WTC11 (cell line): ENCODE measurements around the gene SMAD6. TPM values are rescaled to one million over a fixed set of nuclear protein-coding genes. Genes with fewer than 3 reads are reported as not detected.
A peak's percentile ranks its signal among the peaks of the same experiment; 100 is the strongest.

Experiments used
- ATAC-seq: fragments of 200-7000 bp; cut with Tn5 transposase; 2 replicates; pipeline ENCODE4 v1.10.0; 2021; ENCODE audit warnings: mild to moderate bottlenecking, moderate library complexity
- CTCF ChIA-PET: fragments of 300-600 bp; sonication (Branson Sonifier 250); formaldehyde crosslinking; loops from one replicate; lab custom pipeline; 2021; ENCODE audit warnings: antibody characterized with exemption; lab: Charles Lee
- POLR2A ChIA-PET: fragments of 350-600 bp; sonication (Branson Sonifier 250); formaldehyde crosslinking; loops from one replicate; lab custom pipeline; 2021; ENCODE audit warnings: antibody characterized with exemption; lab: Charles Lee
- DNase-seq: peaks from one replicate; pipeline ENCODE4 v3.0.0; 2021; ENCODE audit warnings: low spot score
- H3K27ac Mint-ChIP-seq: 2 replicates; pipeline ENCODE4 v1.8.0; 2021; ENCODE audit warnings: mixed read lengths
- H3K27me3 Mint-ChIP-seq: 2 replicates; pipeline ENCODE4 v1.8.0; 2021; ENCODE audit warnings: low read depth, mild to moderate bottlenecking, moderate library complexity, mixed read lengths
- H3K36me3 Mint-ChIP-seq: 2 replicates; pipeline ENCODE4 v1.8.0; 2021; ENCODE audit warnings: mixed read lengths
- H3K4me1 Mint-ChIP-seq: 2 replicates; pipeline ENCODE4 v1.8.0; 2022; ENCODE audit warnings: mixed read lengths
- H3K4me3 Mint-ChIP-seq: 2 replicates; pipeline ENCODE4 v1.8.0; 2021; ENCODE audit warnings: mild to moderate bottlenecking, moderate library complexity, mixed read lengths
- H3K9me3 Mint-ChIP-seq: 2 replicates; pipeline ENCODE4 v1.8.0; 2021; ENCODE audit warnings: mixed read lengths
- CREM ChIP-seq: sonication (generic); formaldehyde crosslinking; IDR thresholded peaks from 2 replicates; pipeline ENCODE4 v1.8.1; 2022; ENCODE audit warnings: mild to moderate bottlenecking, missing genetic modification reagents, moderate library complexity
- FOXJ3 ChIP-seq: sonication (generic); formaldehyde crosslinking; IDR thresholded peaks from 2 replicates; pipeline ENCODE4 v1.9.0; 2021; ENCODE audit warnings: missing genetic modification reagents, mild to moderate bottlenecking, borderline replicate concordance
- FOXK1 ChIP-seq: sonication (generic); formaldehyde crosslinking; IDR thresholded peaks from 2 replicates; pipeline ENCODE4 v1.8.0; 2022; ENCODE audit warnings: mild to moderate bottlenecking, moderate library complexity, missing genetic modification reagents
- NFYB ChIP-seq: sonication (generic); formaldehyde crosslinking; conservative IDR thresholded peaks from 2 replicates; pipeline ENCODE4 v1.8.0; 2022; ENCODE audit warnings: low read depth, missing genetic modification reagents
- SOX15 ChIP-seq: fragments of 250-450 bp; sonication (Bioruptor Pico); IDR thresholded peaks from 2 replicates; pipeline ENCODE4 v1.9.0; 2021; ENCODE audit warnings: mild to moderate bottlenecking
- TCF7 ChIP-seq: sonication (generic); formaldehyde crosslinking; IDR thresholded peaks from 2 replicates; pipeline ENCODE4 v1.8.0; 2022; ENCODE audit warnings: mild to moderate bottlenecking, low read depth, missing genetic modification reagents, moderate library complexity
- ZNF219 ChIP-seq: sonication (generic); formaldehyde crosslinking; IDR thresholded peaks from 2 replicates; pipeline ENCODE4 v1.8.0; 2023; ENCODE audit warnings: missing genetic modification reagents, mild to moderate bottlenecking, borderline replicate concordance
- ZNF263 ChIP-seq: sonication (generic); formaldehyde crosslinking; IDR thresholded peaks from 2 replicates; pipeline ENCODE4 v1.8.1; 2022; ENCODE audit warnings: low read depth, mild to moderate bottlenecking, moderate library complexity, missing genetic modification reagents
- ZNF317 ChIP-seq: sonication (generic); formaldehyde crosslinking; IDR thresholded peaks from 2 replicates; pipeline ENCODE4 v1.8.1; 2023; ENCODE audit warnings: low read depth, mild to moderate bottlenecking, moderate library complexity, missing genetic modification reagents, borderline replicate concordance
- total RNA-seq: library from RNA; stranded (reverse); gene quantifications from 3 replicates; pipeline ENCODE4 v1.2.3, GENCODE V29; 2021
- TF ChIP-seq, protein P1 (sequence below): sonication (generic); formaldehyde crosslinking; IDR thresholded peaks from 2 replicates; pipeline ENCODE4 v1.8.1; 2023; ENCODE audit warnings: mild to moderate bottlenecking, moderate library complexity, missing genetic modification reagents
- TF ChIP-seq, protein P2 (sequence below): sonication (generic); formaldehyde crosslinking; IDR thresholded peaks from 2 replicates; pipeline ENCODE4 v1.8.1; 2022; ENCODE audit warnings: missing genetic modification reagents, borderline replicate concordance
- TF ChIP-seq, protein P3 (sequence below): fragments of 250-450 bp; sonication (Bioruptor Pico); IDR thresholded peaks from 2 replicates; pipeline ENCODE4 v1.9.0; 2021; ENCODE audit warnings: mild to moderate bottlenecking, borderline replicate concordance
- TF ChIP-seq, protein P4 (sequence below): sonication (generic); formaldehyde crosslinking; IDR thresholded peaks from 2 replicates; pipeline ENCODE4 v1.8.0; 2022; ENCODE audit warnings: mild to moderate bottlenecking, missing genetic modification reagents

The SMAD6 gene
- total RNA-seq, 1 experiment from 2014 or later = 13.9 TPM

DNA sequence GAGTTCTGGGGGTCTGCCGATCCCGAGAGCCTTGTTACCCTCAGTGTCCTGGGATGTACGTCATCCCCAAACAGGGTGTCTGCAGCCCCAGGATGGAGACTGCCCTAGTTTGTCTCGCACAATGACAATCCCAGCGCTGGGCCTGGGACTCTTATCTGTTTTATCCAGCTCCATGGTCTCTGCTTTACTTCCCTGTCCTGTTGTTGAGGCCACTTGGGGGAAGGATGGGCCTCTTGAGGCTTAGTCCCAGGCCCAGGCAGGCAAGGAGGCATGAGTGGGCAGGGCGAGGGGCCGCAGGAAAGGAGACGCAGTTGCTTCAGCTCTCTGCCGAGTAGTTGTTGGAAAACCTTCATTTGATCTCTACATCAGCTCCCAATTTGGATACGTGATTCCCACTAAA is 17.4 kb downstream of the SMAD6 start:
- H3K27me3 Mint-ChIP-seq = no peaks in the 10 kb centered on the region
- TF ChIP-seq SOX15 (no peak), ZNF263 (CRISPR knock-in tag) (no peak), FOXJ3 (CRISPR knock-in tag) (no peak), NFYB (CRISPR knock-in tag) (no peak), FOXK1 (CRISPR knock-in tag) (no peak), TCF7 (CRISPR knock-in tag) (no peak)
- TF ChIP-seq, protein P1, sequence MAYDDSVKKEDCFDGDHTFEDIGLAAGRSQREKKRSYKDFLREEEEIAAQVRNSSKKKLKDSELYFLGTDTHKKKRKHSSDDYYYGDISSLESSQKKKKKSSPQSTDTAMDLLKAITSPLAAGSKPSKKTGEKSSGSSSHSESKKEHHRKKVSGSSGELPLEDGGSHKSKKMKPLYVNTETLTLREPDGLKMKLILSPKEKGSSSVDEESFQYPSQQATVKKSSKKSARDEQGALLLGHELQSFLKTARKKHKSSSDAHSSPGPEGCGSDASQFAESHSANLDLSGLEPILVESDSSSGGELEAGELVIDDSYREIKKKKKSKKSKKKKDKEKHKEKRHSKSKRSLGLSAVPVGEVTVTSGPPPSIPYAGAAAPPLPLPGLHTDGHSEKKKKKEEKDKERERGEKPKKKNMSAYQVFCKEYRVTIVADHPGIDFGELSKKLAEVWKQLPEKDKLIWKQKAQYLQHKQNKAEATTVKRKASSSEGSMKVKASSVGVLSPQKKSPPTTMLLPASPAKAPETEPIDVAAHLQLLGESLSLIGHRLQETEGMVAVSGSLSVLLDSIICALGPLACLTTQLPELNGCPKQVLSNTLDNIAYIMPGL (CRISPR knock-in tag) = no peak
- TF ChIP-seq, protein P2, sequence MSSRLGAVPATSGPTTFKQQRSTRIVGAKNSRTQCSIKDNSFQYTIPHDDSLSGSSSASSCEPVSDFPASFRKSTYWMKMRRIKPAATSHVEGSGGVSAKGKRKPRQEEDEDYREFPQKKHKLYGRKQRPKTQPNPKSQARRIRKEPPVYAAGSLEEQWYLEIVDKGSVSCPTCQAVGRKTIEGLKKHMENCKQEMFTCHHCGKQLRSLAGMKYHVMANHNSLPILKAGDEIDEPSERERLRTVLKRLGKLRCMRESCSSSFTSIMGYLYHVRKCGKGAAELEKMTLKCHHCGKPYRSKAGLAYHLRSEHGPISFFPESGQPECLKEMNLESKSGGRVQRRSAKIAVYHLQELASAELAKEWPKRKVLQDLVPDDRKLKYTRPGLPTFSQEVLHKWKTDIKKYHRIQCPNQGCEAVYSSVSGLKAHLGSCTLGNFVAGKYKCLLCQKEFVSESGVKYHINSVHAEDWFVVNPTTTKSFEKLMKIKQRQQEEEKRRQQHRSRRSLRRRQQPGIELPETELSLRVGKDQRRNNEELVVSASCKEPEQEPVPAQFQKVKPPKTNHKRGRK (CRISPR knock-in tag) = no peak
- H3K9me3 Mint-ChIP-seq = no peaks in the 10 kb centered on the region
- ATAC-seq (no peak), DNase-seq (no peak)
- CTCF ChIA-PET = interaction anchor here (5.7 kb wide), 1 partner anchor 13 kb away, joined by 22 read pairs; no protein-coding TSS in a partner anchor
- H3K4me1 Mint-ChIP-seq = peaks cover 19% of the 10 kb centered on the region
- H3K27ac Mint-ChIP-seq = peak overlapping the region; percentile 46
- no peak overlapping the region for H3K4me3 Mint-ChIP-seq
- H3K36me3 Mint-ChIP-seq = peaks cover 13% of the 10 kb centered on the region
- POLR2A ChIA-PET = interaction anchor here (0.7 kb wide), 1 partner anchor 130 kb away, joined by 3 read pairs; no protein-coding TSS in a partner anchor

DNA sequence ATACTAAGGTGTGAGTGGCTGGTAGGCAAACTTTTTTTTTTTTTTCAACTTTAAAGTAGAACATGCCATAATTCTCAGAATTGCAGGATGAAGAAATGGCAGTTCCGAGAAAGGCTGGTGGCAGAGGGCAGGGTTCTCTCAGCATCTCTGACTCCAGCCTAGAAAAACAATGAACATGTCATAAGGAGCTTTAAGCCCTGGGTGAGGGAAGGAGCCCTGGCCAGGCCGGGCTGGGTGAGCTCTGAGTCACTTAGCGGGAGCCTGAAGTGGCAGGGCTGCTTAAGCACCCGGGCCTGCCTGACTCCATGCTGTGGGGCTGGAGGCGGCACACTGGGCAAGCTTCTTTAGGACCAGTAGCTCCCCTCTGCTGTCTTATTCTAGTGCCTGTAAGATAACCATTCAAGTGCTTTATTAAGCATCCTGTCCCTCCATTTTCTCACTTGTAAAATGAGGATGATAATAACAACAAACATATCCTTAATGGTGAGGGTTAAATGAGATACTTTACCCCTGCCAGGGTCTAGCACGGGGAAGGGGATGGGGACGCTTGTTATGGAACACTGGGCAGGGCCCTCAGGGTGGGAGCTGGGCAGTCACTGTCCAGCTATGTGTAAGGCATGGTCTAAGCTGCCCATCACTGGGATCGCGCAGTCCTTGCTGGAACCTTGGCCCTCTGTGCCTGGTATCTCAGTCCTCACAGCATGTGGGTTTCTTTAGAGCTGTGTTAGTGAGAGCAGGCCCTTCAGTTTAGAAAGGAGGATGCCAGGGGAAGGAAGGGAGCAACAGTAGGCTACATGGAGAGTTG is 18.4 kb downstream of the SMAD6 start:
- ChIA-PET POLR2A (interaction anchor here (0.7 kb wide), 1 partner anchor 129 kb away, joined by 3 read pairs; no protein-coding TSS in a partner anchor), CTCF (interaction anchor here (0.5 to 5.7 kb wide), 2 partner anchors 14 to 40 kb away, joined by 3 to 22 read pairs; no protein-coding TSS in a partner anchor)
- ATAC-seq (no peak), DNase-seq (no peak)
- Mint-ChIP-seq H3K4me1 (peaks cover 9% of the 10 kb centered on the region), H3K36me3 (peaks cover 13% of the 10 kb centered on the region), H3K27me3 (no peaks in the 10 kb centered on the region), H3K27ac (no peak overlapping the region), H3K9me3 (no peaks in the 10 kb centered on the region), H3K4me3 (no peak overlapping the region)
- TF ChIP-seq ZNF219 (CRISPR knock-in tag) (no peak), ZNF317 (CRISPR knock-in tag) (no peak), CREM (CRISPR knock-in tag) (no peak)
- TF ChIP-seq, protein P3, sequence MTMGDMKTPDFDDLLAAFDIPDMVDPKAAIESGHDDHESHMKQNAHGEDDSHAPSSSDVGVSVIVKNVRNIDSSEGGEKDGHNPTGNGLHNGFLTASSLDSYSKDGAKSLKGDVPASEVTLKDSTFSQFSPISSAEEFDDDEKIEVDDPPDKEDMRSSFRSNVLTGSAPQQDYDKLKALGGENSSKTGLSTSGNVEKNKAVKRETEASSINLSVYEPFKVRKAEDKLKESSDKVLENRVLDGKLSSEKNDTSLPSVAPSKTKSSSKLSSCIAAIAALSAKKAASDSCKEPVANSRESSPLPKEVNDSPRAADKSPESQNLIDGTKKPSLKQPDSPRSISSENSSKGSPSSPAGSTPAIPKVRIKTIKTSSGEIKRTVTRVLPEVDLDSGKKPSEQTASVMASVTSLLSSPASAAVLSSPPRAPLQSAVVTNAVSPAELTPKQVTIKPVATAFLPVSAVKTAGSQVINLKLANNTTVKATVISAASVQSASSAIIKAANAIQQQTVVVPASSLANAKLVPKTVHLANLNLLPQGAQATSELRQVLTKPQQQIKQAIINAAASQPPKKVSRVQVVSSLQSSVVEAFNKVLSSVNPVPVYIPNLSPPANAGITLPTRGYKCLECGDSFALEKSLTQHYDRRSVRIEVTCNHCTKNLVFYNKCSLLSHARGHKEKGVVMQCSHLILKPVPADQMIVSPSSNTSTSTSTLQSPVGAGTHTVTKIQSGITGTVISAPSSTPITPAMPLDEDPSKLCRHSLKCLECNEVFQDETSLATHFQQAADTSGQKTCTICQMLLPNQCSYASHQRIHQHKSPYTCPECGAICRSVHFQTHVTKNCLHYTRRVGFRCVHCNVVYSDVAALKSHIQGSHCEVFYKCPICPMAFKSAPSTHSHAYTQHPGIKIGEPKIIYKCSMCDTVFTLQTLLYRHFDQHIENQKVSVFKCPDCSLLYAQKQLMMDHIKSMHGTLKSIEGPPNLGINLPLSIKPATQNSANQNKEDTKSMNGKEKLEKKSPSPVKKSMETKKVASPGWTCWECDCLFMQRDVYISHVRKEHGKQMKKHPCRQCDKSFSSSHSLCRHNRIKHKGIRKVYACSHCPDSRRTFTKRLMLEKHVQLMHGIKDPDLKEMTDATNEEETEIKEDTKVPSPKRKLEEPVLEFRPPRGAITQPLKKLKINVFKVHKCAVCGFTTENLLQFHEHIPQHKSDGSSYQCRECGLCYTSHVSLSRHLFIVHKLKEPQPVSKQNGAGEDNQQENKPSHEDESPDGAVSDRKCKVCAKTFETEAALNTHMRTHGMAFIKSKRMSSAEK (CRISPR knock-in tag) = no peak
- TF ChIP-seq, protein P4, sequence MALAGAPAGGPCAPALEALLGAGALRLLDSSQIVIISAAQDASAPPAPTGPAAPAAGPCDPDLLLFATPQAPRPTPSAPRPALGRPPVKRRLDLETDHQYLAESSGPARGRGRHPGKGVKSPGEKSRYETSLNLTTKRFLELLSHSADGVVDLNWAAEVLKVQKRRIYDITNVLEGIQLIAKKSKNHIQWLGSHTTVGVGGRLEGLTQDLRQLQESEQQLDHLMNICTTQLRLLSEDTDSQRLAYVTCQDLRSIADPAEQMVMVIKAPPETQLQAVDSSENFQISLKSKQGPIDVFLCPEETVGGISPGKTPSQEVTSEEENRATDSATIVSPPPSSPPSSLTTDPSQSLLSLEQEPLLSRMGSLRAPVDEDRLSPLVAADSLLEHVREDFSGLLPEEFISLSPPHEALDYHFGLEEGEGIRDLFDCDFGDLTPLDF = no peak
